ENCODE results near the gene PRKCZ.

Gene PRKCZ

GRCh38 chr1:2046953-2047748, 3.1 kb upstream of the PRKCZ start:
- no peak for DNase-seq

- DNase-seq = no peak
Measured at GRCh38 chr1:2047749-2048729, 2.2 kb upstream of the PRKCZ start.

- DNase-seq = no peak
Measured at GRCh38 chr1:2049225-2049717, 940 bp upstream of the PRKCZ start.

GRCh38 chr1:2050461-2050792, 216 bp downstream of the PRKCZ start:
- DNase-seq = peak; percentile 66

GRCh38 chr1:2050793-2051682, 827 bp downstream of the PRKCZ start:
- no peak for DNase-seq

GRCh38 chr1:2052054-2052679, 2.0 kb downstream of the PRKCZ start:
- DNase-seq = no peak

- no peak for DNase-seq
Measured at GRCh38 chr1:2052756-2053155, 2.5 kb downstream of the PRKCZ start.

- DNase-seq = no peak
Measured at GRCh38 chr1:2053217-2053616, 3.0 kb downstream of the PRKCZ start.

- DNase-seq = no peak
Measured at GRCh38 chr1:2053784-2054376, 3.7 kb downstream of the PRKCZ start.

GRCh38 chr1:2054560-2054959, 4.3 kb downstream of the PRKCZ start:
- no peak for DNase-seq

GRCh38 chr1:2055911-2056575, 5.8 kb downstream of the PRKCZ start:
- no peak for DNase-seq

- no peak for DNase-seq
Measured at GRCh38 chr1:2056955-2057590, 6.9 kb downstream of the PRKCZ start.

- DNase-seq = no peak
Measured at GRCh38 chr1:2059290-2059953, 9.2 kb downstream of the PRKCZ start.

- no peak for DNase-seq
Measured at GRCh38 chr1:2060072-2060471, 9.9 kb downstream of the PRKCZ start.

- DNase-seq = no peak
Measured at GRCh38 chr1:2060535-2060934, 10.3 kb downstream of the PRKCZ start.

- no peak for DNase-seq
Measured at GRCh38 chr1:2061065-2061778, 11.0 kb downstream of the PRKCZ start.

GRCh38 chr1:2065699-2066098, 15.5 kb downstream of the PRKCZ start:
- DNase-seq = no peak

GRCh38 chr1:2067393-2067792, 17.2 kb downstream of the PRKCZ start:
- no peak for DNase-seq

GRCh38 chr1:2067981-2068380, 17.8 kb downstream of the PRKCZ start:
- no peak for DNase-seq

All from activated gamma-delta T cell (primary cell).